Astrocyte (in vitro differentiated cells and primary cell): ENCODE measurements around the gene CHRNA4. TPM values are rescaled to one million over a fixed set of nuclear protein-coding genes. Genes with fewer than 3 reads are reported as not detected.

Experiments
- DNase-seq: peaks from one replicate; pipeline ENCODE4 v3.0.0-alpha.2; 2010; ENCODE audit warnings: low read depth
- FAIRE-seq: peaks from 2 replicates; lab custom pipeline; 2011; peaks lifted over from hg19 to GRCh38; lab: Jason Lieb, UNC
- H2AFZ ChIP-seq: 2 replicates; pipeline ENCODE4 v1.6.0; 2012; ENCODE audit warnings: low read depth, low read length, inconsistent platforms
- H3K27ac ChIP-seq: 2 replicates; pipeline ENCODE4 v1.5.1; 2011; ENCODE audit warnings: low read depth, low read length, inconsistent platforms
- H3K27me3 ChIP-seq: 2 replicates; pipeline ENCODE4 v1.6.0; 2011; ENCODE audit warnings: low read length, inconsistent platforms; ENCODE audit not compliant: insufficient read depth
- H3K36me3 ChIP-seq: 2 replicates; pipeline ENCODE4 v1.5.1; 2011; ENCODE audit warnings: low read length, inconsistent platforms; ENCODE audit not compliant: insufficient read depth
- H3K4me1 ChIP-seq: 2 replicates; pipeline ENCODE4 v1.5.1; 2011; ENCODE audit warnings: low read length, inconsistent platforms; ENCODE audit not compliant: insufficient read depth
- H3K4me2 ChIP-seq: 2 replicates; pipeline ENCODE4 v1.6.0; 2012; ENCODE audit warnings: low read length, inconsistent platforms
- H3K4me3 ChIP-seq: 2 replicates; pipeline ENCODE4 v1.5.1; 2011; ENCODE audit warnings: low read depth, mild to moderate bottlenecking, low read length, inconsistent platforms; ENCODE audit not compliant: insufficient read depth
- H3K79me2 ChIP-seq: 2 replicates; pipeline ENCODE4 v1.6.0; 2012; ENCODE audit warnings: mild to moderate bottlenecking, low read length, inconsistent platforms; ENCODE audit not compliant: insufficient read depth
- H3K9ac ChIP-seq: 2 replicates; pipeline ENCODE4 v1.6.0; 2012; ENCODE audit warnings: mild to moderate bottlenecking, low read length, inconsistent platforms
- H3K9me3 ChIP-seq: 2 replicates; pipeline ENCODE4 v1.5.1; 2012; ENCODE audit warnings: low read depth, mild to moderate bottlenecking, low read length, inconsistent platforms; ENCODE audit not compliant: insufficient read depth
- H4K20me1 ChIP-seq: 2 replicates; pipeline ENCODE4 v1.6.0; 2012; ENCODE audit warnings: low read length, inconsistent platforms; ENCODE audit not compliant: insufficient read depth
- H3K27ac Mint-ChIP-seq: one replicate; pipeline ENCODE4 v1.8.0; 2021; ENCODE audit warnings: mild to moderate bottlenecking, mixed read lengths; ENCODE audit not compliant: unreplicated experiment
- H3K27me3 Mint-ChIP-seq: one replicate; pipeline ENCODE4 v1.8.0; 2021; ENCODE audit warnings: low read depth, mixed read lengths; ENCODE audit not compliant: unreplicated experiment
- H3K36me3 Mint-ChIP-seq: one replicate; pipeline ENCODE4 v1.8.0; 2021; ENCODE audit warnings: low read depth, mixed read lengths; ENCODE audit not compliant: unreplicated experiment
- H3K4me1 Mint-ChIP-seq: one replicate; pipeline ENCODE4 v1.8.0; 2021; ENCODE audit warnings: low read depth, mixed read lengths; ENCODE audit not compliant: unreplicated experiment
- H3K4me3 Mint-ChIP-seq: one replicate; pipeline ENCODE4 v1.8.0; 2021; ENCODE audit warnings: mild to moderate bottlenecking, moderate library complexity, mixed read lengths; ENCODE audit not compliant: unreplicated experiment
- H3K9me3 Mint-ChIP-seq: one replicate; pipeline ENCODE4 v1.8.0; 2021; ENCODE audit warnings: mild to moderate bottlenecking, mixed read lengths; ENCODE audit not compliant: unreplicated experiment
- CTCF ChIP-seq: IDR thresholded peaks from 2 replicates; pipeline ENCODE4 v1.5.1; 2011; ENCODE audit warnings: low read depth, mild to moderate bottlenecking, inconsistent platforms, low read length, moderate library complexity; ENCODE audit not compliant: insufficient read depth
- EZH2 ChIP-seq: IDR thresholded peaks from 2 replicates; pipeline ENCODE4 v1.6.1; 2012; ENCODE audit warnings: mild to moderate bottlenecking, low read length, inconsistent platforms; ENCODE audit not compliant: insufficient read depth
- total RNA-seq: library from RNA; stranded (reverse); gene quantifications from 2 replicates; pipeline ENCODE4 v1.2.1, GENCODE V29; 2021

CHRNA4 gene
- total RNA-seq, 1 donor from 2014 or later, result 1.8 TPM

- H3K4me3 Mint-ChIP-seq, result no peak overlapping the region
- Histone ChIP-seq H3K9ac (no peak overlapping the region), H2AFZ (no peak overlapping the region), H3K27me3 (no peaks in the 10 kb centered on the region), H3K4me1 (no peaks in the 10 kb centered on the region), H3K36me3 (no peaks in the 10 kb centered on the region), H3K79me2 (no peaks in the 10 kb centered on the region), H3K4me3 (no peak overlapping the region), H4K20me1 (no peaks in the 10 kb centered on the region), H3K27ac (no peak overlapping the region), H3K9me3 (peaks cover 20% of the 10 kb centered on the region), H3K4me2 (no peak overlapping the region)
- no peak for TF ChIP-seq CTCF
- no peak for TF ChIP-seq EZH2
- H3K9me3 Mint-ChIP-seq, result peaks cover 22% of the 10 kb centered on the region
- DNase-seq, result no peak
- peaks cover 17% of the 10 kb centered on the region for H3K27me3 Mint-ChIP-seq
- no peak overlapping the region for H3K27ac Mint-ChIP-seq
- no peaks in the 10 kb centered on the region for H3K4me1 Mint-ChIP-seq
- no peak for FAIRE-seq
- peaks cover 2% of the 10 kb centered on the region for H3K36me3 Mint-ChIP-seq
Measured at GRCh38 chr20:63386491-63386890, 25.3 kb upstream of the CHRNA4 start.

GRCh38 chr20:63385819-63386218 lies 24.7 kb upstream of the CHRNA4 start:
- H3K36me3 ChIP-seq, result no peaks in the 10 kb centered on the region
- H3K4me1 ChIP-seq, result no peaks in the 10 kb centered on the region
- no peak for TF ChIP-seq CTCF
- TF ChIP-seq EZH2, result no peak
- DNase-seq (no peak), FAIRE-seq (no peak)
- H3K27me3 ChIP-seq, result no peaks in the 10 kb centered on the region
- no peak overlapping the region for H3K4me3 ChIP-seq
- peaks cover 22% of the 10 kb centered on the region for H3K27me3 Mint-ChIP-seq
- no peak overlapping the region for H3K4me2 ChIP-seq
- peaks cover 20% of the 10 kb centered on the region for H3K9me3 ChIP-seq
- peaks cover 2% of the 10 kb centered on the region for H3K36me3 Mint-ChIP-seq
- H3K9me3 Mint-ChIP-seq, result peaks cover 16% of the 10 kb centered on the region
- no peak overlapping the region for H3K27ac Mint-ChIP-seq
- H3K4me3 Mint-ChIP-seq, result no peak overlapping the region
- H3K79me2 ChIP-seq, result no peaks in the 10 kb centered on the region
- H3K4me1 Mint-ChIP-seq, result no peaks in the 10 kb centered on the region
- H2AFZ ChIP-seq, result no peak overlapping the region
- H4K20me1 ChIP-seq, result no peaks in the 10 kb centered on the region
- no peak overlapping the region for H3K9ac ChIP-seq
- H3K27ac ChIP-seq, result no peak overlapping the region

- no peaks in the 10 kb centered on the region for H4K20me1 ChIP-seq
- H3K4me3 Mint-ChIP-seq, result no peak overlapping the region
- H3K9me3 ChIP-seq, result peaks cover 20% of the 10 kb centered on the region
- no peaks in the 10 kb centered on the region for H3K4me1 Mint-ChIP-seq
- H3K36me3 ChIP-seq, result no peaks in the 10 kb centered on the region
- H3K27ac ChIP-seq, result no peak overlapping the region
- FAIRE-seq, result no peak
- H3K27me3 Mint-ChIP-seq, result peaks cover 25% of the 10 kb centered on the region
- no peak for DNase-seq
- H3K79me2 ChIP-seq, result no peaks in the 10 kb centered on the region
- no peak overlapping the region for H3K4me2 ChIP-seq
- TF ChIP-seq EZH2 (no peak), CTCF (no peak)
- no peaks in the 10 kb centered on the region for H3K27me3 ChIP-seq
- H3K36me3 Mint-ChIP-seq, result peaks cover 2% of the 10 kb centered on the region
- H3K4me3 ChIP-seq, result no peak overlapping the region
- peaks cover 14% of the 10 kb centered on the region for H3K9me3 Mint-ChIP-seq
- H3K27ac Mint-ChIP-seq, result no peak overlapping the region
- no peak overlapping the region for H3K9ac ChIP-seq
- H2AFZ ChIP-seq, result no peak overlapping the region
- no peaks in the 10 kb centered on the region for H3K4me1 ChIP-seq
Measured at GRCh38 chr20:63384336-63384735, 23.2 kb upstream of the CHRNA4 start.
